GM12872 (cell line): ENCODE results near the gene CFAP61.

Source experiments
- CTCF ChIP-seq: IDR thresholded peaks from 3 replicates; pipeline ENCODE4 v1.5.1; 2011; ENCODE audit warnings: low read depth, mild to moderate bottlenecking, low read length, moderate library complexity; ENCODE audit not compliant: insufficient read depth

CFAP61 gene

GRCh38 chr20:20084296-20084752 is 32.0 kb downstream of the CFAP61 start:
- TF ChIP-seq CTCF: no peak

GRCh38 chr20:20085071-20085470 is 32.7 kb downstream of the CFAP61 start:
- TF ChIP-seq CTCF: no peak

GRCh38 chr20:20085812-20086211 is 33.5 kb downstream of the CFAP61 start:
- no peak for TF ChIP-seq CTCF

- TF ChIP-seq CTCF: no peak
Measured at GRCh38 chr20:20089018-20089417, 36.7 kb downstream of the CFAP61 start.

GRCh38 chr20:20089939-20090338 is 37.6 kb downstream of the CFAP61 start:
- TF ChIP-seq CTCF: no peak

- TF ChIP-seq CTCF: no peak
Measured at GRCh38 chr20:20092827-20093226, 40.5 kb downstream of the CFAP61 start.

GRCh38 chr20:20094410-20094809 is 42.1 kb downstream of the CFAP61 start:
- no peak for TF ChIP-seq CTCF
